ENCODE data around the gene SHB.

DNA sequence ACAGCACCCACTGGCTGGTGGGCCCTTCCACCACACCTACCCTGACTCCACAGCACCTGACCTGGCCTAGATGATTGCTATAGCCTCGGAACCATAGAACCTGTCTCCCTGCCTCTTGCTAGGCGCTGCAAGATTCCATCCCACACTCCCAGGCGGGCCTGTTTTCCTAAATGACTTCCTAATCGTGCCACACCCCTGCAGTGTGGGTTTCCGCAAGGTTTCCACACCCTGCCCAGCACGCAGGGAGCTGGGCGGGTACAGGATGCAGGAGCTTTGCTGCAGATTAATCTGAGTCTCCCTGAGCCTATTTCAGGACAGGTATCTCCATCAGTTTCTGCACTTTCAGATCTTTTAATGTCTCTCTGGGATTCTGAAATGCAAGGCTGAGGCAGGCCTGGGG is 62.9 kb downstream of the SHB start:
- no peak for TF ChIP-seq EZH2 (IDR thresholded peaks at IDR 0.05; ENCODE audit: low read depth)
- TF ChIP-seq, protein P1, sequence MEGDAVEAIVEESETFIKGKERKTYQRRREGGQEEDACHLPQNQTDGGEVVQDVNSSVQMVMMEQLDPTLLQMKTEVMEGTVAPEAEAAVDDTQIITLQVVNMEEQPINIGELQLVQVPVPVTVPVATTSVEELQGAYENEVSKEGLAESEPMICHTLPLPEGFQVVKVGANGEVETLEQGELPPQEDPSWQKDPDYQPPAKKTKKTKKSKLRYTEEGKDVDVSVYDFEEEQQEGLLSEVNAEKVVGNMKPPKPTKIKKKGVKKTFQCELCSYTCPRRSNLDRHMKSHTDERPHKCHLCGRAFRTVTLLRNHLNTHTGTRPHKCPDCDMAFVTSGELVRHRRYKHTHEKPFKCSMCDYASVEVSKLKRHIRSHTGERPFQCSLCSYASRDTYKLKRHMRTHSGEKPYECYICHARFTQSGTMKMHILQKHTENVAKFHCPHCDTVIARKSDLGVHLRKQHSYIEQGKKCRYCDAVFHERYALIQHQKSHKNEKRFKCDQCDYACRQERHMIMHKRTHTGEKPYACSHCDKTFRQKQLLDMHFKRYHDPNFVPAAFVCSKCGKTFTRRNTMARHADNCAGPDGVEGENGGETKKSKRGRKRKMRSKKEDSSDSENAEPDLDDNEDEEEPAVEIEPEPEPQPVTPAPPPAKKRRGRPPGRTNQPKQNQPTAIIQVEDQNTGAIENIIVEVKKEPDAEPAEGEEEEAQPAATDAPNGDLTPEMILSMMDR (conservative IDR thresholded peaks at IDR 0.05): no peak
